GM12878 (cell line): Measurements from ENCODE around the gene NAP1L5.

Source experiments
- FOXK2 ChIP-seq: fragments of 450-650 bp; IDR thresholded peaks from 2 replicates; pipeline ENCODE4 v1.6.1; 2017; ENCODE audit warnings: mild to moderate bottlenecking, moderate library complexity
- MYC ChIP-seq: IDR thresholded peaks from 2 replicates; pipeline ENCODE4 v1.6.1; 2011; ENCODE audit warnings: mild to moderate bottlenecking, low read length, moderate library complexity, inconsistent platforms; ENCODE audit not compliant: insufficient read depth, insufficient replicate concordance, insufficient read length, severe bottlenecking
- NR2C2 ChIP-seq: IDR thresholded peaks from 2 replicates; pipeline ENCODE4 v1.6.1; 2011; ENCODE audit warnings: borderline replicate concordance, low read depth; ENCODE audit not compliant: control insufficient read depth, insufficient read length
- SIN3A ChIP-seq: IDR thresholded peaks from 2 replicates; pipeline ENCODE4 v1.6.1; 2012; ENCODE audit warnings: low read depth, low read length, improper control_type of control experiment
- SMC3 ChIP-seq: IDR thresholded peaks from 2 replicates; pipeline ENCODE4 v1.6.1; 2011; ENCODE audit warnings: low read length, improper control_type of control experiment, borderline replicate concordance
- ZNF24 ChIP-seq: fragments of 450-650 bp; IDR thresholded peaks from 2 replicates; pipeline ENCODE4 v1.6.1; 2017; ENCODE audit warnings: antibody characterized with exemption, mild to moderate bottlenecking
- TF ChIP-seq, protein P1 (sequence below): fragments of 450-650 bp; IDR thresholded peaks from 2 replicates; pipeline ENCODE4 v1.6.1; 2017; ENCODE audit warnings: mild to moderate bottlenecking, moderate library complexity
- TF ChIP-seq, protein P2 (sequence below), 3 experiments: IDR thresholded peaks in 2 of 3; conservative IDR thresholded peaks in 1 of 3; 2 replicates each; pipeline ENCODE4 v1.5.1; 2011; ENCODE audit warnings: low read depth in 3 of 3, low read length in 3 of 3, mild to moderate bottlenecking in 3 of 3, control low read depth in 2 of 3, moderate library complexity in 2 of 3, inconsistent platforms in 1 of 3, mixed read lengths in 1 of 3; ENCODE audit not compliant: control insufficient read depth in 2 of 3, insufficient read depth in 1 of 3; ENCODE audit errors: extremely low read depth in 1 of 3

DNA sequence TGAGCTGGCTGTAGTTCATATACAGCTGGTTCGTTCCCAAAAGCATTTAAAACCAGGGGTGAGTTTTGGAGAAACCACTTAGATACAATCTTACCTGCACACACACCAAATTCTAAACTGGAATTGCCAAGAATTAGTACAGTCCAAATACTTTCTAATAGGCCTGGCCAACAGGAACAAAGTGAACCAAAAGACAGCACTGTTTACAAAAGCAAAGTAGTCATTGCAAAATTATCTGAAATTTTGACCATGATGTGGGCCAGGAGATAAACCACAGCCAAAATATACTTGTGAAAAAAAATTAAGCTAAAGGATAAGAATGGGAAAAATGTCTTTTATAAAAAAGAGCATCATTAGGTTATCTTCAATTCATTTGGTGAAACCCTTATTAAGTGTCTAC is 37.9 kb upstream of the NAP1L5 start:
- no peak for TF ChIP-seq ZNF24
- TF ChIP-seq NR2C2, result no peak
- TF ChIP-seq, protein P1, sequence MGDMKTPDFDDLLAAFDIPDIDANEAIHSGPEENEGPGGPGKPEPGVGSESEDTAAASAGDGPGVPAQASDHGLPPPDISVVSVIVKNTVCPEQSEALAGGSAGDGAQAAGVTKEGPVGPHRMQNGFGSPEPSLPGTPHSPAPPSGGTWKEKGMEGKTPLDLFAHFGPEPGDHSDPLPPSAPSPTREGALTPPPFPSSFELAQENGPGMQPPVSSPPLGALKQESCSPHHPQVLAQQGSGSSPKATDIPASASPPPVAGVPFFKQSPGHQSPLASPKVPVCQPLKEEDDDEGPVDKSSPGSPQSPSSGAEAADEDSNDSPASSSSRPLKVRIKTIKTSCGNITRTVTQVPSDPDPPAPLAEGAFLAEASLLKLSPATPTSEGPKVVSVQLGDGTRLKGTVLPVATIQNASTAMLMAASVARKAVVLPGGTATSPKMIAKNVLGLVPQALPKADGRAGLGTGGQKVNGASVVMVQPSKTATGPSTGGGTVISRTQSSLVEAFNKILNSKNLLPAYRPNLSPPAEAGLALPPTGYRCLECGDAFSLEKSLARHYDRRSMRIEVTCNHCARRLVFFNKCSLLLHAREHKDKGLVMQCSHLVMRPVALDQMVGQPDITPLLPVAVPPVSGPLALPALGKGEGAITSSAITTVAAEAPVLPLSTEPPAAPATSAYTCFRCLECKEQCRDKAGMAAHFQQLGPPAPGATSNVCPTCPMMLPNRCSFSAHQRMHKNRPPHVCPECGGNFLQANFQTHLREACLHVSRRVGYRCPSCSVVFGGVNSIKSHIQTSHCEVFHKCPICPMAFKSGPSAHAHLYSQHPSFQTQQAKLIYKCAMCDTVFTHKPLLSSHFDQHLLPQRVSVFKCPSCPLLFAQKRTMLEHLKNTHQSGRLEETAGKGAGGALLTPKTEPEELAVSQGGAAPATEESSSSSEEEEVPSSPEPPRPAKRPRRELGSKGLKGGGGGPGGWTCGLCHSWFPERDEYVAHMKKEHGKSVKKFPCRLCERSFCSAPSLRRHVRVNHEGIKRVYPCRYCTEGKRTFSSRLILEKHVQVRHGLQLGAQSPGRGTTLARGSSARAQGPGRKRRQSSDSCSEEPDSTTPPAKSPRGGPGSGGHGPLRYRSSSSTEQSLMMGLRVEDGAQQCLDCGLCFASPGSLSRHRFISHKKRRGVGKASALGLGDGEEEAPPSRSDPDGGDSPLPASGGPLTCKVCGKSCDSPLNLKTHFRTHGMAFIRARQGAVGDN, result no peak
- TF ChIP-seq FOXK2, result no peak
- TF ChIP-seq MYC, result no peak
- TF ChIP-seq SMC3, result no peak
- TF ChIP-seq, protein P2, sequence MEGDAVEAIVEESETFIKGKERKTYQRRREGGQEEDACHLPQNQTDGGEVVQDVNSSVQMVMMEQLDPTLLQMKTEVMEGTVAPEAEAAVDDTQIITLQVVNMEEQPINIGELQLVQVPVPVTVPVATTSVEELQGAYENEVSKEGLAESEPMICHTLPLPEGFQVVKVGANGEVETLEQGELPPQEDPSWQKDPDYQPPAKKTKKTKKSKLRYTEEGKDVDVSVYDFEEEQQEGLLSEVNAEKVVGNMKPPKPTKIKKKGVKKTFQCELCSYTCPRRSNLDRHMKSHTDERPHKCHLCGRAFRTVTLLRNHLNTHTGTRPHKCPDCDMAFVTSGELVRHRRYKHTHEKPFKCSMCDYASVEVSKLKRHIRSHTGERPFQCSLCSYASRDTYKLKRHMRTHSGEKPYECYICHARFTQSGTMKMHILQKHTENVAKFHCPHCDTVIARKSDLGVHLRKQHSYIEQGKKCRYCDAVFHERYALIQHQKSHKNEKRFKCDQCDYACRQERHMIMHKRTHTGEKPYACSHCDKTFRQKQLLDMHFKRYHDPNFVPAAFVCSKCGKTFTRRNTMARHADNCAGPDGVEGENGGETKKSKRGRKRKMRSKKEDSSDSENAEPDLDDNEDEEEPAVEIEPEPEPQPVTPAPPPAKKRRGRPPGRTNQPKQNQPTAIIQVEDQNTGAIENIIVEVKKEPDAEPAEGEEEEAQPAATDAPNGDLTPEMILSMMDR (IDR thresholded peaks at IDR 0.05 in 2 of 3, conservative IDR thresholded peaks at IDR 0.05 in 1 of 3; ENCODE audit: control insufficient read depth in 2 of 3, extremely low read depth in 1 of 3, insufficient read depth in 1 of 3, low read depth in 3 of 3, low read length in 3 of 3), result no peak
- TF ChIP-seq SIN3A, result no peak
